ENCODE results near the gene TM9SF1.

TM9SF1 gene

DNA sequence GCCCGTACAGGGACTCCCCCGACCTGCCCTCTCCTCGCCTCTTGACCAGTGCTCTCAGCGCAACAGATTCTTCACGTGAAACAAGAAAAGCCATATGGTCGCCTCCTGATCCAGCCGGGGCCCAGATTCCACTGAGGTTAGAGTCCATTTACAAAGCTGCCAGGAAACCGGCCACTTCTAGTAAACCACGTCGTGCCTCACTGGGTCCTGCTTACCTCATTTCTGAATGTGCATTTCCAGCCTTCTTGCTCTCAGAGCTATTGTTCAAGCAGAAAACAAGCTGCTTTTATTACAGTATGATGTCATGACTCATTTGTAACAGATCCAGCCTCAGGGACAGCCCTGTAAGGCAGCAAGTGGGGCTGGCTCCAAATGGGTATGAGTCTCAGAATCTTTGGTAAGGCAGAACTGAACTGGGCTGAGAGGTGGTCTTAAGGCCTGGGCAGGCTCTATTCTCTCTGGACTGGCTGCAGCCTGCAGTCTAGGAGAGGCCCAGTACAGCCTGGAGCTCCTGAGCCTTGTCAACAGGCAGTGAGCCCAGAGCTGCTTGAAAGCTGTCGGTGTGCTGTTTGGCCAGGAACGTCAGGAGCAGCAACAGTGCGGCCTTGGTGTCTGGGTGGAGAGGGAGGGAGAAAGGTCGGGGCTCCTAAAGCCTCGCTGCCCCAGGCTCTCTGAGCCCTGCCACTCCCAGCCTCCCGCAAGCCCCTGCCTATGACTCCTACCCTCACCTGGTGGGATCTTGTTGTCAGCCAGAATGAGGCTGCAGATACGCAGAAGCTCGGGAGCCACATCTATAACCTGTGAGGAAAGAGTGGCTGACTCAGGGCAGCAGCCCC is 15.1 kb downstream of the TM9SF1 start:
- TF ChIP-seq GATA2 (IDR thresholded peaks at IDR 0.05; ENCODE audit: low read depth, low read length), result no peak
- no peak for TF ChIP-seq GATA3 (IDR thresholded peaks at IDR 0.05; ENCODE audit: low read depth, low read length)

DNA sequence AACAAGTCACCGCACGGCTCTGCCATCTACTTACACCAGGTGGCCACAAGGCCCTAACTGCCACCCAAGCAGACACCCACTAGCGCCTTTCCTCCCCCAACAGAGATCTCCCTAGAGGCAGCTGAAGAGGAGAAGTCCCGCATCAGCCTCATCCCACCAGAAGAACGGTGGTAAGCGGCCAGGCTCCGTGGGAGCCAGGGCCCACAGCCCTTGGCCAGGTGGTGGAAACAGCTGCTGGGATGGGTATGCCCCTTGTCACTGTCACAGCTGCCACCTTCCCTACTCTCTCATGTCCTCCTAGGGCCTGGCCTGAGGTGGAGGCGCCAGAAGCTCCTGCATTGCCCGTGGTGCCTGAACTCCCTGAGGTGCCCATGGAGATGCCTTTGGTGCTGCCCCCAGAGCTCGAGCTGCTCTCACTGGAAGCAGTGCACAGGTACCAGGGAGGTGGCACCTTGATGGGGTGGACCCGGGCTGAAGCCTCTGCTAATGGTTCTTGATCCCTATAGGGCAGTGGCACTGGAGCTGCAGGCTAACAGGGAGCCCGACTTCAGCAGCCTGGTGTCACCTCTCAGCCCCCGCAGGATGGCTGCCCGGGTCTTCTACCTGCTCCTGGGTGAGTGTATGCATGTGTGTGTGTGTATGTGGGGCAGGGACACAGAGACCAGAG is 15.8 kb downstream of the TM9SF1 start:
- no peak for TF ChIP-seq GATA3 (IDR thresholded peaks at IDR 0.05; ENCODE audit: low read depth, low read length)

DNA sequence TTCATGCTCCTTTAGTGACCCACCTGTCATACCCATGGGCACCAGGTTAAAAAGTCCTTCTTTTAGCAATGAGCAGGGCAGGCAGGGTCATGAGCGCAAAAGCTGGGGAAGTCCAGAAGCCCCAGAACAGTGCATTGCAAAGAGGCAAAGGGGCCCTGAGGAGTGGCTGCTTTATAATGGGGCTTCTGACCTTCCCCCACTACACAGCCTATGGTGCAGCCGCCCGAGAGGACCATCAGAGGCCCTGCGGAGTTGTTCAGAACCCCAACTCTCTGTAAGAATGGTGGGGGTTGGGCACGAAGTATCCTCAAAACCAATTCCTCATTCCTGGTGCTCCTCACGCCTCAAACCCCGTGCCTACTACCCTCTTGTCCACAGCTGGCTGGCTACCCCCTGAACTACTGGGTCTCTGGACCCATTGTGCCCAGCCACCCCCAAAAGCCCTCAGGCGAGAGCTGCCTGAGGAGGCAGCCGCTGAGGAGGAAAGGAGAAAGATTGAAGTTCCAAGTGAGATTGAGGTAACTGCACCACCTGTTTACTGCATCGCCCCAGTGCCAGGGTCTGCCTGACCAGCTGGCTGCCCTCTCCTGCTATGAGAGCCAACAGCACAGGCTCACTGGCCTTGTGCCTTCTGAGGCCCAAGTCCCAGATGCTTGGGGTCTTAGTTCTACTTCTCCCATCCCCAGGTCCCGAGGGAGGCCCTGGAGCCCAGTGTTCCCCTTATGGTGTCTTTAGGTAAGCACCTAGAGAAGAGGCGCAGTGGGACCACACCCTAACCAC is 16.7 kb downstream of the TM9SF1 start:
- no peak for TF ChIP-seq GATA2 (IDR thresholded peaks at IDR 0.05; ENCODE audit: low read depth, low read length)
- TF ChIP-seq GATA3 (IDR thresholded peaks at IDR 0.05; ENCODE audit: low read depth, low read length), result no peak

DNA sequence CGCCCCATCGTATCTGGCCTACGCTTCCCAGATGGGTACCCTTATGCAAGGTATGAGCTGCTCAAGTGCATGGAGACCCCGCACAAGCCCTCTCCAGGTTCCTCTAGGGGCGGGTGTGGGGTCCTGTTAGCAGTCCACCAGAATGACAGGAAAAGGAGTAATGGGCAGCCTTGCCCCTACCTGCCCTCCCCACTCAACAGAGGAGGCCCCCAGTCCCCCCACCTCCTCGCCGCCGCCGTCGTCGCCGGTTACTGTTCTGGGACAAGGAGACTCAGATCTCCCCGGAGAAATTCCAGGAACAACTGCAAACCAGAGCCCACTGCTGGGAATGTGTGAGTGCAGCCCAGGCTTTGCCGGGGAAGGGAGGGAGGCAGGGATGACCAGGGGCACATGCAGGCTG is 17.4 kb downstream of the TM9SF1 start:
- TF ChIP-seq GATA2 (IDR thresholded peaks at IDR 0.05; ENCODE audit: low read depth, low read length) (no peak), GATA3 (IDR thresholded peaks at IDR 0.05; ENCODE audit: low read depth, low read length) (no peak)

DNA sequence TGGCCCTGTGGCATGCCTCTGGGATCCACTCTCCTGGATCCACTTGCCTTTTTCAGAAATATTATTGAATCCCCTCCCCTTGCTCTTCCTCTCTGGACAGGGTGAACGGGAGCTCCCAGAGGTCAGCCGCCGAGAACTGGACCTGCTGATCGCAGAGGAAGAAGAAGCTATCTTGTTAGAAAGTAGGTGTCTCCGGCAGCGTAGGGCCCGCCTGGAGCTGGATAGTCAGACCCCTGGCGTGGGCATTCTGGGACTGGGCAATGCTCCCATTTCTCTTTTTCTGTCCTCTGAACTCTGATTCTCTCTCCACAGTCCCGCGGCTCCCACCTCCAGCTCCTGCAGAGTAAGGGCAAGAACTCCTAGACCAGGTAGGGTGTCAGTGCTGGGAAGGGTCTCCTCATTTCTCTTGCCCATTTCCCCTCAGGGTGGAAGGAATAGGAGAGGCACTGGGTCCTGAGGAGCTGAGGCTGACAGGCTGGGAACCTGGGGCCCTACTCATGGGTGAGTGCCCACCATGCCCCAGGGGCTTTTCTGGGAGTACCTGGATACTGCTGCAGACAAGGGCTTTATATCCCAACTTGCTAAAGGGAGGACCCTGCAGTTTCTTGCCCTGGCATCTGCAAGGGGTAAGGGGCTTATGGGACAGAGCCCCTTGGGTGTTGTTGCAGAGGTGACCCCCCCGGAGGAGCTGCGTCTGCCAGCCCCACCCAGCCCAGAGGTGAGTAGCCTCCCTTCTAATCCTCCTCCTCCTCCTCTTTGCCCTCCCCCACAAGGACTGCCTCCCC is 18.0 kb downstream of the TM9SF1 start:
- TF ChIP-seq GATA2 (IDR thresholded peaks at IDR 0.05; ENCODE audit: low read depth, low read length), result no peak
- TF ChIP-seq GATA3 (IDR thresholded peaks at IDR 0.05; ENCODE audit: low read depth, low read length), result no peak

DNA sequence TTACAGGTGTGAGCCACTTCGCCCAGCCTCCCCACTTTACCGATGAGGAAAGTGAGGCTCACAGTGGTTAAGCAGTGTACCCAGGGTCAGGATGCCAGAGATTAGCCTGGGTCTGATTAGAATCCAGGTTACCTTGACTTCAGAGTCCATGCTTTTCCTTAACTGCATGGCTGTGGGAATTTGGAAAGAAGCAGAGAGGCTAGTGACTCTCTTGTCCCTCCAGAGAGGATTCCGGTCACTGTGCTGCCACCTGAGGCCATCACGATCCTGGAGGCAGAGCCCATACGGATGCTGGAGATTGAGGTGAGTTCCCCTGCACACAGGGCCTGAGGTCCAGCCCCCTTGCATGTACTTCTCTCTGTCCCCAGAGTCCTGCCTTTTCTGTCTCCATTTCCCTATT is 18.6 kb downstream of the TM9SF1 start:
- TF ChIP-seq GATA3 (IDR thresholded peaks at IDR 0.05; ENCODE audit: low read depth, low read length), result no peak
- TF ChIP-seq GATA2 (IDR thresholded peaks at IDR 0.05; ENCODE audit: low read depth, low read length), result no peak

DNA sequence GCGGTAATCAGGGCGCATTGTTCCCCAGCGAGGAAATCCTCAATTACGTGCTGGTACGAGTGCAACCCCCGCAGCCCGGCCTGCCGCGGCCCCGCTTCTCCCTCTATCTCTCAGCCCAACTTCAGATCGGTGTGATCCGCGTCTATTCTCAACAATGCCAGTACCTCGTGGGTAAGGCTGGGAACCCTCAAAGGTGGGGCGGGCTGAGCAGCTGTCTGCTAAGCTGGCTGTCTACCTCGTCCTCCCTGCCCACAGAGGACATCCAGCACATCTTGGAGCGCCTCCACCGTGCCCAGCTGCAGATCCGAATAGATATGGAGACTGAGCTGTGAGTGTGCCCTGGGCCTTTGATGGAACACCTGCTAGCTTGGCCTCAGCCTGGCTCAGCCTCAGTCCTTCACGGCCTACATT is 22.4 kb downstream of the TM9SF1 start:
- TF ChIP-seq GATA3 (IDR thresholded peaks at IDR 0.05; ENCODE audit: low read depth, low read length) (no peak), GATA2 (IDR thresholded peaks at IDR 0.05; ENCODE audit: low read depth, low read length) (peak; percentile 50)

DNA sequence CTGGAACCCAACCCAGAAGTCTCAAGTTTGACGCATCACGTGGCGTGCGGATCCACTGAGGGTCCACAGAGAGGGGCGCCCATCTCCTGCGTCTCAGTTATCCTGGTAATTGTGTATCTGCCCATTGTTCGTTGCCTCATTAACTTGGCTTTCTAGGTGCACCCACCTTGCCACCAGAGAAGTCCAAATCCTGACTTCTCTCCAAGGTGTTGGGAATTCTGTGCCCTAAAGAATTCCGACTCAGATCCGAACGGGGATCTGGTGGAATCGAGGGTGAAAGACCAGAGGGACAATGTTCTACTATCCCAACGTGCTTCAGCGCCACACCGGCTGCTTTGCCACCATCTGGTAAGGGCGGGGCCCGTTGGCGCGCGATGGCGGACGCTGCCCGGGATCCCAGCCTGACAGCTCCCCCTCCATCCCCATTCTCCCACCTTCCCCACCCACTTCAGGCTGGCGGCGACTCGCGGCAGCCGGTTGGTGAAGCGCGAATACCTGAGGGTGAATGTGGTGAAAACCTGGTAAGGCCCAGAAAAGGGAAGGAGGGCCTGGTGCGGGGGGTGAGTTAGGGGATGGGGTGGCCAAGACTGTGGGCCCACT is 22.9 kb downstream of the TM9SF1 start:
- TF ChIP-seq GATA2 (IDR thresholded peaks at IDR 0.05; ENCODE audit: low read depth, low read length) (no peak), GATA3 (IDR thresholded peaks at IDR 0.05; ENCODE audit: low read depth, low read length) (no peak)

DNA sequence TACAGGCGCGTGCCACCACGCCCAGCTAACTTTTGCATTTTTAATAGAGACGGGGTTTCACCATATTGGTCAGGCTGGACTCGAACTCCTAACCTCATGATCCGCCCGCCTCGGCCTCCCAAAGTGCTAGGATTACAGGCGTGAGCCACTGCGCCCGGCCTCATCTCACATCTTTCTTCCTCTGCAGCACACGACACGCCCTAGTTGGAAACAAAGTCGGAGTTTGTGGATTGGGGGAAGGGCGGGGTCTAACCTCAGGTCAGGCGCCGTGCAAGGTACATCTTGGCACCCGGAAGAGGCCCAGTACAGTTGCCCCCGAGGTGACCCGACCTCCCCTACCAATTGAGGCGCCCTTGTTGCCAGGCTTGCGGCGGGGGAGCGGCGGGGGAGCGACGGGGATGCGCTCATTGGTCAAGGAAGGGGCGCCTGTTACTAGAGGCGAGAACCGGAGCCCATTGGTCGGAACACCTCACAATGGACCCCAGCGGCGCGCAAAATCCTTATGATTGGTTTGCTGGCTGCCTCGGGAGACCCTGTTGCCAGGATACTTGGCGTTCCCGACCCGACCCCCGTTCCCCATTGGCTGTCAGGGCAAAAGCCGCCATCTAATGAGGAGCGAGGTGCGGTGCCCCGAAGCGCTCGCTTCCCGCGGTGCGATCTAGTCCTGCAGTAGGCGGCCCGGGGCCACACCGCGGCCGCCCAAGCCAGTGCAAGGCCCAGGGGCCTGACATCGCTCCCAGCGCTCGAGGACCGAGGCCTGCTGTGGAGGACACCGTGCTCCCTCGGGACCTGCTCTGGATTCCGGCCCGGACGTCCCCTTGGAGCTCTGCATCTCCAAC is 23.6 kb downstream of the TM9SF1 start, which contains the start of gene REC8:
REC8 (plus strand) TSS at position 659 of the 839 bp plus-strand sequence. CDS start 473 bp downstream, outside the sequence.
- no peak for TF ChIP-seq GATA2 (IDR thresholded peaks at IDR 0.05; ENCODE audit: low read depth, low read length)
- TF ChIP-seq GATA3 (IDR thresholded peaks at IDR 0.05; ENCODE audit: low read depth, low read length), result no peak

DNA sequence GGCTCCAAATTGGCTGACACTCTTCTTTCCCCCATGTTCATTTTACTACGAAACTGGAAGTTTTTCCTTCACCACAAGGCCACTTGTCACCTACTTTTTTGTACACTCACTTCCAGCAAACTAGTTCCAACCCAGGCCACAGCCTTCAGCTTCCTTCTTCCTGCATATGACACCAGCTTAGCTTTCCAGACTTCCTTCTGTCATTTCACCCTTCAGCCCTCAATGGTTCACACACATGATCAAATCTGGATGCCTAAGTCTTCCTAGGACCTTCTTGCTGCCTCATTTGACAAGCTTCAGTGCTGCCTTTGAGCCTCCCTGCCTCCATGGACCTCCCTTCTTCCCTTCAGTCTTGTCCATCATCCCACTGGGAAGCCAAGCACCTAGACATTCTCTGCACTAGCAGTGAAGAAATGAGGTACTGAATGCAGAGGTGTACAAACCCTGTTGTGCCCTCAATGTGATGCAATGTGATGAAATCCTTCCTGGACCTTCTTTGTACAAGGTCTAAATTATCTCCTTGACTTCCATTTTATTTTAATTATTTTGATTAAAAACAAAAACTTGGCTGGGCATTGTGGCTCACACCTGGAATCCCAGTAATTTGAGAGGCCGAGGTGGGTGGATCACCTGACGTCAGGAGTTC is 27.6 kb downstream of the TM9SF1 start:
- TF ChIP-seq GATA3 (IDR thresholded peaks at IDR 0.05; ENCODE audit: low read depth, low read length) (no peak), GATA2 (IDR thresholded peaks at IDR 0.05; ENCODE audit: low read depth, low read length) (no peak)

DNA sequence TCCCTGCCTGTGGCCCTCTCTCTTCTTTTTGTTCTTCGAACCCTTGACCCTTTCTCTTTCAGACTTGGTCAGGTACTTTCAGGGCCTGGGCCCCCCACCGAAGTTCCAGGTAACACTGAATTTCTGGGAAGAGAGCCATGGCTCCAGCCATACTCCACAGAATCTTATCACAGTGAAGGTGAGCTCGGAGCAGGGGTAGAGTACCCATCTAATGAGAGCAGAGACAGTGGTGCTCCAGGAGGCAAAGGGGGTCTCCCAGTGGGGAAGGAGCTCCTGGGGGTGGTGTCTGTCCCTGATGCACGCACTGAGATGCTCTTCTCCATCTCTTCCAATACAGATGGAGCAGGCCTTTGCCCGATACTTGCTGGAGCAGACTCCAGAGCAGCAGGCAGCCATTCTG is 29.5 kb downstream of the TM9SF1 start:
- no peak for TF ChIP-seq GATA2 (IDR thresholded peaks at IDR 0.05; ENCODE audit: low read depth, low read length)
- no peak for TF ChIP-seq GATA3 (IDR thresholded peaks at IDR 0.05; ENCODE audit: low read depth, low read length)

DNA sequence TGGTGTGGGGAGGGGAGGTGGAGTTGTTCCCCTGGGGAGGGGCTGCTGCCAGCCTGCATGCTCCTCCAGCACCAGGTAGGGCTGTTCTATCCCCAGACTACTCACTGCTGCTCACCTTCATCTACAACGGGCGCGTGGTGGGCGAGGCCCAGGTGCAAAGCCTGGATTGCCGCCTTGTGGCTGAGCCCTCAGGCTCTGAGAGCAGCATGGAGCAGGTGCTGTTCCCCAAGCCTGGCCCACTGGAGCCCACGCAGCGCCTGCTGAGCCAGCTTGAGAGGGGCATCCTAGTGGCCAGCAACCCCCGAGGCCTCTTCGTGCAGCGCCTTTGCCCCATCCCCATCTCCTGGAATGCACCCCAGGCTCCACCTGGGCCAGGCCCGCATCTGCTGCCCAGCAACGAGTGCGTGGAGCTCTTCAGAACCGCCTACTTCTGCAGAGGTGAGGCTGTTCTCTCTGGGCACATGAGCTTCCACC is 30.7 kb downstream of the TM9SF1 start:
- TF ChIP-seq GATA3 (IDR thresholded peaks at IDR 0.05; ENCODE audit: low read depth, low read length), result no peak
- no peak for TF ChIP-seq GATA2 (IDR thresholded peaks at IDR 0.05; ENCODE audit: low read depth, low read length)
